IPS DF 6.9 (cell line): Measurements from ENCODE around the gene PXMP4.
A peak's percentile ranks its signal among the peaks of the same experiment; 100 is the strongest.

Source experiments
- DNase-seq: peaks from one replicate; pipeline ENCODE4 v3.0.0-alpha.2; 2013; ENCODE audit warnings: low read depth, low spot score
- H3K27ac ChIP-seq: one replicate; pipeline ENCODE4 v1.5.1; 2013; ENCODE audit warnings: low read length, control low read depth
- H3K27me3 ChIP-seq: 2 replicates; pipeline ENCODE4 v1.6.1; 2013; ENCODE audit warnings: mild to moderate bottlenecking, low read length; ENCODE audit not compliant: control insufficient read depth, insufficient read depth
- H3K36me3 ChIP-seq: 2 replicates; pipeline ENCODE4 v1.6.1; 2013; ENCODE audit warnings: low read length; ENCODE audit not compliant: control insufficient read depth, insufficient read depth
- H3K4me1 ChIP-seq: 2 replicates; pipeline ENCODE4 v1.6.1; 2013; ENCODE audit warnings: low read length; ENCODE audit not compliant: control insufficient read depth, insufficient read depth
- H3K4me3 ChIP-seq: 2 replicates; pipeline ENCODE4 v1.5.1; 2013; ENCODE audit warnings: mild to moderate bottlenecking, low read length
- H3K9me3 ChIP-seq: 2 replicates; pipeline ENCODE4 v1.6.1; 2013; ENCODE audit warnings: low read length, inconsistent platforms; ENCODE audit not compliant: control insufficient read depth, insufficient read depth
- whole genome bisulfite sequencing: extraction: QIAGEN DNeasy Blood & Tissue Kit; methylation state at CpG from one replicate; pipeline ENCODE4 v1.1.7; 2013; ENCODE audit warnings: mixed read lengths, missing lambda C conversion rate; ENCODE audit not compliant: insufficient read length, insufficient coverage; 5-methylcytosine and 5-hydroxymethylcytosine counted together

PXMP4 gene

GRCh38 chr20:33732166-33732970 lies 12.3 kb upstream of the PXMP4 start:
- no peak for DNase-seq
- WGBS, result no CpG with 5 or more reads among the region's 68 CpGs

GRCh38 chr20:33731693-33732165 lies 11.6 kb upstream of the PXMP4 start, which contains the start of gene ZNF341:
ZNF341 (plus strand) TSS chr20:33731996; CDS start chr20:33732022, 26 bp downstream.
- DNase-seq, result no peak
- Histone ChIP-seq H3K36me3 (no peaks in the 10 kb centered on the region), H3K27me3 (no peaks in the 10 kb centered on the region), H3K4me3 (peak within 1 kb of the TSS; percentile 29; the same call in 1 of the 2 replicates), H3K4me1 (no peaks in the 10 kb centered on the region), H3K27ac (no peak within 1 kb of the TSS), H3K9me3 (no peaks in the 10 kb centered on the region)
- no CpG with 5 or more reads among the region's 57 CpGs for WGBS

More at GRCh38 chr20:33732166-33732970, 12.3 kb upstream of the PXMP4 start:
- H3K36me3 ChIP-seq, result no peaks in the 10 kb centered on the region
- H3K9me3 ChIP-seq, result no peaks in the 10 kb centered on the region
- no peaks in the 10 kb centered on the region for H3K4me1 ChIP-seq
- no peak overlapping the region for H3K27ac ChIP-seq
- H3K27me3 ChIP-seq, result no peaks in the 10 kb centered on the region
- H3K4me3 ChIP-seq, result peak overlapping the region; percentile 29; the same call in 1 of the 2 replicates

- H3K4me1 ChIP-seq, result no peaks in the 10 kb centered on the region
- H3K27ac ChIP-seq, result no peak overlapping the region
- H3K27me3 ChIP-seq, result no peaks in the 10 kb centered on the region
- H3K9me3 ChIP-seq, result no peaks in the 10 kb centered on the region
- no CpG with 5 or more reads among the region's 18 CpGs for WGBS
- DNase-seq, result no peak
- H3K4me3 ChIP-seq, result peak overlapping the region; percentile 15; the same call in 1 of the 2 replicates
- H3K36me3 ChIP-seq, result no peaks in the 10 kb centered on the region
Measured at GRCh38 chr20:33730946-33731692, 11.0 kb upstream of the PXMP4 start.

GRCh38 chr20:33729101-33729500 lies 9.0 kb upstream of the PXMP4 start:
- H3K27me3 ChIP-seq, result no peaks in the 10 kb centered on the region
- no CpG with 5 or more reads among the region's 4 CpGs for WGBS
- H3K36me3 ChIP-seq, result no peaks in the 10 kb centered on the region
- no peaks in the 10 kb centered on the region for H3K4me1 ChIP-seq
- H3K4me3 ChIP-seq, result no peak overlapping the region
- no peak for DNase-seq
- H3K9me3 ChIP-seq, result no peaks in the 10 kb centered on the region
- no peak overlapping the region for H3K27ac ChIP-seq

- no peak overlapping the region for H3K27ac ChIP-seq
Measured at GRCh38 chr20:33728463-33728862, 8.4 kb upstream of the PXMP4 start.

GRCh38 chr20:33727806-33728205 lies 7.7 kb upstream of the PXMP4 start:
- no CpG with 5 or more reads among the region's 3 CpGs for WGBS
- no peak overlapping the region for H3K4me3 ChIP-seq
- no peak for DNase-seq
- H3K4me1 ChIP-seq, result no peaks in the 10 kb centered on the region
- H3K27me3 ChIP-seq, result no peaks in the 10 kb centered on the region
- no peaks in the 10 kb centered on the region for H3K36me3 ChIP-seq
- no peak overlapping the region for H3K27ac ChIP-seq
- no peaks in the 10 kb centered on the region for H3K9me3 ChIP-seq

More at GRCh38 chr20:33728463-33728862, 8.4 kb upstream of the PXMP4 start:
- no CpG with 5 or more reads among the region's 2 CpGs for WGBS
- Histone ChIP-seq H3K4me3 (no peak overlapping the region), H3K36me3 (no peaks in the 10 kb centered on the region), H3K4me1 (no peaks in the 10 kb centered on the region), H3K27me3 (no peaks in the 10 kb centered on the region), H3K9me3 (no peaks in the 10 kb centered on the region)
- DNase-seq, result no peak

- Histone ChIP-seq H3K9me3 (no peaks in the 10 kb centered on the region), H3K36me3 (no peaks in the 10 kb centered on the region), H3K27me3 (no peaks in the 10 kb centered on the region), H3K4me3 (no peak overlapping the region), H3K4me1 (no peaks in the 10 kb centered on the region), H3K27ac (no peak overlapping the region)
- WGBS, result no CpG with 5 or more reads among the region's 5 CpGs
- DNase-seq, result no peak
Measured at GRCh38 chr20:33727115-33727479, 7.0 kb upstream of the PXMP4 start.

- Histone ChIP-seq H3K27me3 (no peaks in the 10 kb centered on the region), H3K9me3 (no peaks in the 10 kb centered on the region), H3K4me3 (no peak overlapping the region), H3K4me1 (no peaks in the 10 kb centered on the region), H3K36me3 (no peaks in the 10 kb centered on the region), H3K27ac (no peak overlapping the region)
- no CpG with 5 or more reads among the region's 7 CpGs for WGBS
- DNase-seq, result no peak
Measured at GRCh38 chr20:33725607-33726264, 5.6 kb upstream of the PXMP4 start.

- DNase-seq, result no peak
- H3K27ac ChIP-seq, result no peak overlapping the region
- H3K9me3 ChIP-seq, result no peaks in the 10 kb centered on the region
- no CpG with 5 or more reads among the region's 14 CpGs for WGBS
- no peaks in the 10 kb centered on the region for H3K27me3 ChIP-seq
- H3K36me3 ChIP-seq, result no peaks in the 10 kb centered on the region
- H3K4me1 ChIP-seq, result no peaks in the 10 kb centered on the region
- no peak overlapping the region for H3K4me3 ChIP-seq
Measured at GRCh38 chr20:33724439-33725094, 4.5 kb upstream of the PXMP4 start.
